GM18508 (cell line): ENCODE measurements around the gene REXO5.
"Not testable (repeated sequence)": the region's sequence is repeated elsewhere in the genome, so short reads cannot be mapped to it uniquely, and the experiment has no call there.

Source experiments
- ATAC-seq: cut with Tn5 transposase; IDR thresholded peaks from one replicate; pipeline ENCODE4 v1.9.1; 2021; ENCODE audit warnings: moderate number of reproducible peaks; ENCODE audit not compliant: insufficient read depth, unreplicated experiment

The REXO5 gene

DNA sequence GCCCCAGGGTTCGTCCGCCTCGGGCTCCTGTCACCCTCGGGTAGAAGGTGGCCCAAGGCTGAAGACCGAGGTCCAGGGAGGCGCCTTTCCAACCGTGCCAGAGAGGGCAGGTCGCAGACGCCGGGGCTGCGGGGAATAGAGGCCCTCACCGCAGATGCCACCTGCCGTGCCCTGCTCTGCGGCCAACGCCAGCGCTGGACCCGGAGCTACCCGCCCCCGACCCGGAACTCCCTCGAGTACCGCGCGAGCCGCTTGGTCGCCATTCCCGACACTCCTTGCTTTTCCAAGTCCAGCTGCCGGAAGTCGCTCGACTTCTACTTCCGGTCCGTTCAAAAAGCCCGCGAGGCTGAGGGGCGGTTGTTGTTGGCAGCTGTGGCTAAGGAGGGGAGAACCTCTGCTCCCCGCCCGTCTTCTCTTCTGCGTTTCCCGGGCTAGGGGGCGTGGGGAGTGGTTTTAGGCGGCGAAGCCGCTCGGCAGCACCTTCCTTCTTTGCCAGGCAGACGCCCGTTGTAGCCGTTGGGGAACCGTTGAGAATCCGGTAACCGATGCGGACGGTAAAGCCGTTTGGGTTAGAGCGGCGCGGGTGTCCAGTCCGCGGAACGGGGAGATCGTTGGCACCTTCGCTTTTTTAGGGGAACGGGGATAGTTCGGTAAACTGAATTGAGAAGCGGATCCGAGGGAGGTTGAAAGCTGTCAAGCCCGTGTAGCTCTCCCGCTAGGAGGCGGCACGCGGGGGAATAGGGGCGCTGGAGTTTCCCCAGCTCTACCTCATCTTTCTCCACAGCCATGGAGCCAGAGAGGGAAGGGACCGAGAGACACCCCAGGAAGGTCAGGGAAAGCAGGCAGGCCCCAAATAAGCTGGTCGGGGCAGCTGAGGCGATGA is at the start of gene REXO5, which contains the start of gene ERI2:
REXO5 (plus strand) TSS at position 360 of the 883 bp plus-strand sequence; CDS start at position 787, 427 bp downstream.
ERI2 (minus strand) TSS at position 305 of the 883 bp plus-strand sequence; CDS start at position 263, 42 bp downstream.
- no peak for ATAC-seq

GRCh38 chr16:20760346-20760745 is 46.0 kb upstream of the REXO5 start:
- no peak for ATAC-seq

- no peak for ATAC-seq
Observed at GRCh38 chr16:20761175-20761574, 45.2 kb upstream of the REXO5 start.

DNA sequence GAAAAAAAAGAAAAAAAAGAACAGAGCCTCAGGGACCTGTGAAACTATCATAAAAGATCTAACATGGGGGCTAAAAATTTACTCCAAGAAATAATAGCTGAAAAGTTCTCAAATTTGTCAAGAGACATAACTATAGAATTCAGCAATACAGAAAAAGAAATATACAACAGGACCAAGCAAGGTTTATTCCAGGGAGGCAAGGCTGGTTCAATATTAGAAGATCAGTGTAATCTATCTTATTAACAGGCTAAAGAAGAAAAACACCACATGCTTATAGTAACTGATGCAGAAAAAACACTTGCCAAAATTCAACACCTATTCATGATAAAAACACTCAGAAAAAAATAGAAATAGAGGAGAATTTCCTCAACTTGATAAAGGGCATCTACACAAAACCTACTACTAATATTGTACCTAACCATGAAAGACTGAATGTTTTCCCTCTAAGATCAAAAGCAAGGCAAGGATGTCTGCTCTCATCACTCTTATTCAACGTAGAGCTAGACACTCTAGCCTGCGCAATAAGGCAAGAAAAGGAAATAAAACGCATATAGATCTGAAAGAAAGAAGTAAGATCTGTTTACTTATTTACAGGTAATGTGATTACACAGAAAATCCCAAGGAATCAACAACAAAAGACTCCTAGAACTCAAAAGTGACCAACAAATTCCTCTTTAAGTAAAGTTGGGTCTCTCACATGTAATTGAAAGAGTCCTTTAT is 43.8 kb upstream of the REXO5 start:
- no peak for ATAC-seq

GRCh38 chr16:20763461-20764232 is 42.7 kb upstream of the REXO5 start, which contains the start of gene ACSM3:
Gene ACSM3 (plus strand): TSS chr16:20764014. CDS start chr16:20770035, 6,021 bp downstream.
- peak; percentile 93 for ATAC-seq

- not testable (repeated sequence) for ATAC-seq
Observed at GRCh38 chr16:20764448-20764847, 41.9 kb upstream of the REXO5 start.

GRCh38 chr16:20765732-20766131 is 40.6 kb upstream of the REXO5 start:
- ATAC-seq = no peak

- no peak for ATAC-seq
Observed at GRCh38 chr16:20766294-20766693, 40.0 kb upstream of the REXO5 start.

DNA sequence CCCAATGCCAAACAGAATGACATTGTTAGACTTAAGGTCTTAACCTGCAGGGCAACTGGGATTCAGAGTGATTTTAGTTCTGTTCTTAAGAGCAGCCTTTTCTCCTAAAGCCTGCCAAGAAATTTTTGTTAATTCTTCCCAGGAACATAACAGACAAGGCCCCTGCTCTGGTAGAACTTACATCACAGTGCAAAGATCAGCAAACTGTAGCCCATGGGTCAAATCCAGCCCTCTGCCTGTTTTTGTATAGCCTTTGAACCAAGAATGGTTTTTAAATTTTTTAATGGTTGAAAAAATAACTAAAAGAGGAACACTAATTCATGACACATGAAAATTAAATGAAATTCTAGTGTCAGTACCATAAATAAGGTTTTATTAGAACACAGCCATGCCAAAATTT is 38.8 kb upstream of the REXO5 start:
- no peak for ATAC-seq

- ATAC-seq = no peak
Observed at GRCh38 chr16:20768121-20768520, 38.2 kb upstream of the REXO5 start.

- no peak for ATAC-seq
Observed at GRCh38 chr16:20768818-20769217, 37.5 kb upstream of the REXO5 start.

GRCh38 chr16:20773679-20774078 is 32.6 kb upstream of the REXO5 start:
- ATAC-seq = no peak

DNA sequence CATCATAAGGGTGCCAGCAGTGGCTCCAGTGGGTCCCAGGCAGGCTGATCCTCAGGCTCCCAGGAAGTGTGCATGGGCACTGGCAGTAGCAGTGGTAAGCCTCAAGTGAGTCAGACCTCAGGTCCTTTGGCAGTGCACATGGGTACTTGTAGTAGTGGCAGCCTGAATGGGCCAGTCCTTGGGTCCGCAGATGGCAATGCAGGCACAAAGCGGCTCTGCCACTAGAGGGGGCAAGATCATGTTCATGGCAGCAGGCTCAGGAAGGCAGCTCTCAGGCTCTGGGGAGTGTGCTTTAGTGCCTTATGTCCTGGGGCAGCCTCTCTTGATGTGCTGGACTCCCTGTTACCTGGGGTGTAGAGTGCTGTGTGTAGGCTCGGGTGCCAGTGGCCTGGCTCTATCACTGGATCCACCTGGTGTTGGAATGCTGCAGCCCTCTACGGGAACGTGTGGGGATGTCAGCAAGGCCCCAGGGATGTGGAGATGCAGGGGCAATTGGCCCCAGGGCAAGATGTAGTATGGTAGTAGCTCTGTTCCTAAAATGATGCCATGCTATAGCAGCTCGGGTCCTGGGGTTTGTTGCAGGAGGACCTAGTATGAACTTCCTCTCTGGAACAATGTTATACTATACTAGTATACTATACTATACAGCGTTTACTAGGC is 31.5 kb upstream of the REXO5 start:
- no peak for ATAC-seq

- ATAC-seq = no peak
Observed at GRCh38 chr16:20781697-20782096, 24.6 kb upstream of the REXO5 start.

DNA sequence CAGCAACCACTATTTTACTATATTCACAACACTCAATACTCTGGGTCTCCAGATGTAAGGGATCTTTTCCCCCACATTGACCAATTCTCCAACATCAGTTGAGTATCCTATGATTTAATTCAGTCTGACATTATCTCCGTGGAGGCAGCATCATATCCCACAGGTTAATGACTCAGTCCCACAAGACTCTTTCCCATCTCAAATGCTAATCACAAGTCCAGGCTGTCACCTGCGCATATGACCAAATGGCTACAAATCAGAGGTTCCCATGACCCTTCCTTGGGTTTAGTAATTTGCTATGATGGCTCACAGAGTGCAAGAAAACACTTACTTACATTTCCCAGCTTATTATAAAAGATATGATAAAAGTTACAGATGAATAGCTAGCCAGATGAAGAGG is 23.9 kb upstream of the REXO5 start:
- no peak for ATAC-seq

DNA sequence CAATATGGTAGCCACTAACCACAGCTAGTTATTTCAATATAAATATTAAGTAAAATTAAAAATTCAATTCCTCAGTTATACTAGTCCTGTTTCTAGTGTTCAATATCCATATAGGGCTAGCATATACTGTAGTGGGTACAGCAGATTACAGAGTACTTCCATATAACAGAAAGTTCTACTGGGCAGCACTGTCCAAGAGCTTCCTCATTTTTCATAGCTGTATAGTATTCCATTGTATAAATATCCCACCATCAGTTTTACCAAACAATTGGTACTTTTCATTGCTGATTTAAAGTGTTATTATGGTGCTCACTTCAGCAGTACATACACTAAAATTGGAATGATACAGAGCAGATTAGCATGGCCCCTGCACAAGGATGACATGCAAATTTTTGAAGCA is 22.1 kb upstream of the REXO5 start:
- no peak for ATAC-seq

DNA sequence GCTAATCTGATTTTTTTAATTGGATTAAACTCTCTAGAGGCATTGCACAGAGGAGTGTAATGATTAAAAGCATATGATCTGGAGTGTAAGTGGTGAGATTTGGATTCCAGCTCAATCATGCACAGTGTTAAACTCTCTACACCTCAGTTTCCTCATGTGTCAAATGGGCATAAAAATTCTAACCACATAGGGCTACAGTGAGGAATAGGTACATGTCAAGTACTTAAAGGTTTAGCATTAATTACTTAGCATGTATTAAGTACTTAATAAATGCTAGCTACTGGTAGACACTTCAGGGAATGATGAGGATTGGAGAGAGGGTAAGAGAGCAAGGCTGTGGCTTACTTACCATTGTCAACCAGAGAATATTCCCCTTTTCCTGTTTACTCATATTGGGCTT is 17.2 kb upstream of the REXO5 start:
- no peak for ATAC-seq

DNA sequence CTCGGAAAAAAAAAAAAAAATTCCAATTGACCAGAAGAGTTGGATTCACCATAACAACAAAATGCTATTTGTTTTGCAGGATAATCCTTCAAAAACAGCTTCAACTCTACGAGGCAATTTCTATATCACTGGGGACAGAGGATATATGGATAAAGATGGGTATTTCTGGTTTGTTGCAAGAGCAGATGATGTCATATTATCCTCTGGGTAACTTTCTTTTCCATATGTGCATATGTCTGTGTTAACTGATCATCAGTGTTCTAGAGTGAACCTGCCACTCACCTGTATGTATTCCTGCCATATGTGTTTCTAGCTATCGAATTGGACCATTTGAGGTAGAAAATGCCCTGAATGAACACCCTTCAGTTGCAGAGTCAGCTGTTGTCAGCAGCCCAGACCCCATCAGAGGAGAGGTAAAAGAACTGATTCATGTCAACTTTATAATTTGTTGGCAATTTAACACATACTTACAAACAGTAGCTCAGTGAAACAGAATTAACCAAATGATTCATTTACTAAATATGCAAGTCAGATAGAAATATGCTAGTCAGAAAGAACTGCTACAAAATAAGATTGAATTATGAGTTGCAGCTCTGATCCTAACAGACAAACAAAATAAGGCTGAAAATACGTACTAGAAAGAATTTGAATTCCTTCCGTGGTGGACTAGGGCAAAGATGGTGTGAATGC is 14.3 kb upstream of the REXO5 start:
- no peak for ATAC-seq

DNA sequence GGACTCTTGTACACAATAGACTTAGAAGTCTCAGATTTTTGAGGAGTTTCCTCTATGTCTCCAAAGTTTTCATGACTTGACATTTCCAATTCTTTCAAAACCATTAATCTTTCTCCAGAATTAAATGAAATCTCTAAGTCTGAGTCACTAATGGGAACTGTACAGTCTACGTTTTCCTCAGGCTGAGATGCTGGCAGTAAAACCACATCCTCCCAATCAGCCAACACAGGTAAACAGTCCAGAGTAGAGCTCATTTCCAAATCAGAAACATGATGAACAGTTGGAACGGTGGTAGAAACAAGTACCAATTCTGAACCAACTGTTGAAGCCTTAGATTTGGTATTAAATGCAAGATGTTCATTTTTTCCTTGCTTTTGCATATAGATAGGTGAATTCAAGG is 8.0 kb upstream of the REXO5 start:
- ATAC-seq = no peak
